Endothelial cell of umbilical vein (primary cell): ENCODE measurements around the gene LRRN4. TPM values are rescaled to one million over a fixed set of nuclear protein-coding genes. Genes with fewer than 3 reads are reported as not detected.

Experiments
- BruUV-seq: library from RNA; stranded (reverse); fragments of 400-500 nt; replicated peaks from 2 replicates; lab custom pipeline; 2021; lab: Mats Ljungman, UMichigan
- CTCF ChIA-PET: fragments of 300-600, 350-600 bp; sonication (Branson Sonifier 250); formaldehyde crosslinking; loops from one replicate; lab custom pipeline; 2021; ENCODE audit warnings: antibody characterized with exemption, inconsistent platforms; lab: Charles Lee
- POLR2A ChIA-PET: fragments of 300-600, 350-600 bp; sonication (Branson Sonifier 250); formaldehyde crosslinking; loops from one replicate; lab custom pipeline; 2021; ENCODE audit warnings: antibody characterized with exemption, inconsistent platforms; lab: Charles Lee
- DNase-seq: peaks from one replicate; pipeline ENCODE4 v3.0.0-alpha.2; 2011; ENCODE audit warnings: low read depth, low spot score
- FAIRE-seq: peaks from 2 replicates; lab custom pipeline; 2011; peaks lifted over from hg19 to GRCh38; lab: Jason Lieb, UNC
- H2AFZ ChIP-seq: 2 replicates; pipeline ENCODE4 v1.6.0; 2012; ENCODE audit warnings: low read depth, low read length, control low read depth, inconsistent platforms
- H3K27ac ChIP-seq: 2 replicates; pipeline ENCODE4 v1.5.1; 2011; ENCODE audit warnings: low read depth, mild to moderate bottlenecking, control low read depth, low read length, moderate library complexity; ENCODE audit not compliant: insufficient read depth
- H3K27me3 ChIP-seq, 2 experiments: 2 replicates each; pipeline versions ENCODE4 v1.6.0 to v1.6.1; 2011; ENCODE audit warnings: low read length in 2 of 2, mixed read lengths in 1 of 2; ENCODE audit not compliant: control insufficient read depth in 2 of 2, insufficient read depth in 2 of 2
- H3K36me3 ChIP-seq, 2 experiments: 2 replicates in 1 of 2; 3 replicates in 1 of 2; pipeline ENCODE4 v1.5.1; 2011; ENCODE audit warnings: low read length in 2 of 2, mild to moderate bottlenecking in 1 of 2, moderate library complexity in 1 of 2; ENCODE audit not compliant: control insufficient read depth in 2 of 2, insufficient read depth in 2 of 2; ENCODE audit errors: extremely low read depth in 1 of 2
- H3K4me1 ChIP-seq: 3 replicates; pipeline ENCODE4 v1.5.1; 2011; ENCODE audit warnings: mild to moderate bottlenecking, low read length; ENCODE audit not compliant: control insufficient read depth, insufficient read depth; ENCODE audit errors: extremely low read depth
- H3K4me2 ChIP-seq: 2 replicates; pipeline ENCODE4 v1.6.1; 2011; ENCODE audit warnings: low read length, control low read depth, mixed read lengths; ENCODE audit not compliant: insufficient read depth
- H3K4me3 ChIP-seq, 3 experiments: fragments of 200-600 bp in 1 of 3; sonication (generic), shearing (Covaris generic) in 1 of 3; replicated peaks in 1 of 3; 2 replicates each; pipeline ENCODE4 v1.5.1; 2011 to 2016; ENCODE audit warnings: control low read depth in 3 of 3, low read length in 3 of 3, mild to moderate bottlenecking in 2 of 3, inconsistent platforms in 1 of 3, low read depth in 1 of 3, moderate library complexity in 1 of 3; ENCODE audit not compliant: insufficient read depth in 1 of 3
- H3K79me2 ChIP-seq: 2 replicates; pipeline ENCODE4 v1.6.0; 2012; ENCODE audit warnings: low read length, inconsistent platforms; ENCODE audit not compliant: control insufficient read depth, insufficient read depth
- H3K9ac ChIP-seq: replicated peaks from 2 replicates; pipeline ENCODE3; 2011; ENCODE audit warnings: low read length, control low read depth; ENCODE audit not compliant: insufficient read depth; ENCODE audit errors: extremely low read depth
- H3K9me1 ChIP-seq: replicated peaks from 3 replicates; pipeline ENCODE4 v1.6.0; 2011; ENCODE audit warnings: mild to moderate bottlenecking, low read length; ENCODE audit not compliant: control insufficient read depth, insufficient read depth; ENCODE audit errors: extremely low read depth
- H3K9me3 ChIP-seq: replicated peaks from 2 replicates; pipeline ENCODE4 v1.5.1; 2012; ENCODE audit warnings: low read length, inconsistent platforms; ENCODE audit not compliant: control insufficient read depth, insufficient read depth
- H4K20me1 ChIP-seq: replicated peaks from 2 replicates; pipeline ENCODE3; 2011; ENCODE audit warnings: mild to moderate bottlenecking, low read length; ENCODE audit not compliant: control insufficient read depth, insufficient read depth; ENCODE audit errors: extremely low read depth
- JUN ChIP-seq: IDR thresholded peaks from 2 replicates; pipeline ENCODE4 v1.6.1; 2011; ENCODE audit warnings: borderline replicate concordance, low read depth; ENCODE audit not compliant: insufficient read length, insufficient read depth
- MYC ChIP-seq: IDR thresholded peaks from one replicate; pipeline ENCODE4 v1.6.1; 2011; ENCODE audit warnings: mild to moderate bottlenecking, low read depth, low read length
- POLR2AphosphoS5 ChIP-seq: IDR thresholded peaks from 2 replicates; pipeline ENCODE4 v1.6.1; 2012; ENCODE audit warnings: low read depth, mild to moderate bottlenecking, control low read depth, low read length, moderate library complexity; ENCODE audit not compliant: insufficient read depth
- dilution Hi-C: fragments of 300-500 bp; cut with MboI; formaldehyde crosslinking; loops from one replicate; pipeline ENCODE4 v1.15.0; 2019; ENCODE audit warnings: low sequenced_read_pairs; ENCODE audit not compliant: extremely low pct_ligation_motif_present
- intact Hi-C: fragments of 100-400 bp; cut with micrococcal nuclease; formaldehyde crosslinking; loops from one replicate; pipeline ENCODE4 v1.10.0; 2022
- polyA plus RNA-seq, 4 experiments: library from polyadenylated mRNA; depleted of rRNA in 3 of 4; stranded (reverse) in 3 of 4; unstranded in 1 of 4; fragments of >200 nt; gene quantifications; 2 replicates each; pipeline versions ENCODE4 v1.2.1 to v1.2.3, GENCODE V29; 2011 to 2012; ENCODE audit warnings: missing spikeins in 1 of 4
- small RNA-seq: library from RNA; depleted of rRNA; stranded (forward); fragments of <200 nt; gene quantifications from one replicate; pipeline ENCODE3, GENCODE V24; 2012; ENCODE audit warnings: low replicate concordance, low read depth; ENCODE audit not compliant: insufficient read depth, insufficient read length
- total RNA-seq: library from RNA; stranded (reverse); gene quantifications from 2 replicates; pipeline ENCODE4 v1.2.3, GENCODE V29; 2021

LRRN4 gene
- total and polyA plus RNA-seq, 2 donors (not counting 3 experiments of a cell fraction or from before 2014, with no cell fraction given), result not detected

DNA sequence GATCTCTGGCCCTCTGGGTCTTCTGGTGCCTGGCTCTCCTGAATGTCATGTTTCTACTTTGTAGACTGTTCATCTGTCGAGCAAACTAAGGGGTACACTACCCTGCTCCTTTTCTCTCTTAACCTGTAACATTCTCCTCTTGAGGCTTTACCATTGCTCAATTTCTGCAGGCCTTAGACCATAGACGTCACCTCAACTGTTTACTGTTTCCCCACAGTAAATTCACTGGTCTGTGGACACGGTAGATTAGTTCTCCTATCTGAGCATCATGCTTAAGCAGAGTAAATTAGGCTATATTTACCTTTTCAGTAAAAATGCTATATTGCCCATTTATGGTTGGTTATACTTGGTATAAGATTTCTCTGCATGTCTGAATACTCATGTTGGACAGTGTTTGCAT, 62.9 kb downstream of the LRRN4 start:
- intact Hi-C loops (no loop called here), dilution Hi-C loops (no loop called here)
- DNase-seq (no peak), FAIRE-seq (no peak)
- no peak overlapping the region for H2AFZ ChIP-seq
- H3K9me3 ChIP-seq, result no peaks in the 10 kb centered on the region
- no peak for TF ChIP-seq MYC
- TF ChIP-seq JUN, result no peak
- no peak for TF ChIP-seq POLR2AphosphoS5
- no peaks in the 10 kb centered on the region for H3K4me1 ChIP-seq
- no peaks in the 10 kb centered on the region for H3K9me1 ChIP-seq
- no TSS peak for BruUV-seq
- peaks cover 0 to 4% of the 10 kb centered on the region in 2 experiments for H3K36me3 ChIP-seq
- ChIA-PET POLR2A (no interaction called here), CTCF (no interaction called here)
- H3K4me2 ChIP-seq, result no peak overlapping the region
- no peaks in the 10 kb centered on the region for H3K79me2 ChIP-seq
- no peaks in the 10 kb centered on the region for H4K20me1 ChIP-seq
- no peaks in the 10 kb centered on the region for H3K27me3 ChIP-seq
- H3K4me3 ChIP-seq, result no peak overlapping the region
- no peak overlapping the region for H3K27ac ChIP-seq
- no peak overlapping the region for H3K9ac ChIP-seq

Small RNA genes within 50 kb of the gene (small RNA-seq; reads per million reads assigned to genes)
- gene RN7SL498P, result not detected

Other genes with a start within 250 kb of the LRRN4 start
- gene CHGB, start 142.6 kb downstream of the LRRN4 start, total RNA-seq, result not detected in 2 replicates
- 0.05 and 0.06 TPM in 2 replicates for gene CHGB, start 142.6 kb downstream of the LRRN4 start, polyA plus RNA-seq
- gene TRMT6, start 103.5 kb downstream of the LRRN4 start, total RNA-seq, result 11.0 and 12.0 TPM in 2 replicates
- gene TRMT6, start 103.5 kb downstream of the LRRN4 start, polyA plus RNA-seq, result 3.2 and 4.1 TPM in 2 replicates
- 13.4 and 14.4 TPM in 2 replicates for gene MCM8, start 103.4 kb downstream of the LRRN4 start, total RNA-seq
- 2.0 and 2.9 TPM in 2 replicates for gene MCM8, start 103.4 kb downstream of the LRRN4 start, polyA plus RNA-seq
- gene CRLS1, start 47.9 kb downstream of the LRRN4 start, total RNA-seq, result 38.5 and 41.6 TPM in 2 replicates
- 54.8 and 60.0 TPM in 2 replicates for gene CRLS1, start 47.9 kb downstream of the LRRN4 start, polyA plus RNA-seq
- 0.42 and 1.5 TPM in 2 replicates for gene FERMT1, start 69.0 kb upstream of the LRRN4 start, total RNA-seq
- gene FERMT1, start 69.0 kb upstream of the LRRN4 start, polyA plus RNA-seq, result 0.11 TPM in 2 replicates